Liver (tissue), 3 donors: Measurements from ENCODE around the gene COL9A1.

Source experiments
- CTCF ChIP-seq: fragments of 150-350 bp; IDR thresholded peaks from 2 replicates; pipeline ENCODE4 v1.5.1; 2017; ENCODE audit warnings: improper control_type of control experiment, low read depth, low read length; ENCODE audit not compliant: missing input control
- MAX ChIP-seq: IDR thresholded peaks from 2 replicates; pipeline ENCODE4 v1.6.1; 2016; ENCODE audit warnings: antibody characterized with exemption
- SP1 ChIP-seq: IDR thresholded peaks from 2 replicates; pipeline ENCODE4 v1.6.1; 2018; ENCODE audit warnings: antibody characterized with exemption, mild to moderate bottlenecking
- TAF1 ChIP-seq: conservative IDR thresholded peaks from 2 replicates; pipeline ENCODE4 v1.6.1; 2016; ENCODE audit warnings: antibody characterized with exemption, mild to moderate bottlenecking
- YY1 ChIP-seq: IDR thresholded peaks from 2 replicates; pipeline ENCODE4 v1.6.1; 2016; ENCODE audit warnings: antibody characterized with exemption, mild to moderate bottlenecking
- donor health status: healthy.
- donor health status: healthy.

- no peak for TF ChIP-seq CTCF
- TF ChIP-seq SP1: no peak
- TF ChIP-seq TAF1: no peak
- no peak for TF ChIP-seq MAX
- no peak for TF ChIP-seq YY1
Observed at GRCh38 chr6:70258483-70258882, 44.4 kb downstream of the COL9A1 start.
